ENCODE data around the gene SUGCT. TPM values are rescaled to one million over a fixed set of nuclear protein-coding genes. Genes with fewer than 3 reads are reported as not detected.
"Not testable (repeated sequence)": the region's sequence is repeated elsewhere in the genome, so short reads cannot be mapped to it uniquely, and the experiment has no call there.

Gene SUGCT
- total and polyA plus RNA-seq, 5 donors from 2014 or later: 0.52 to 3.1 (median 1.5) TPM; not detected in 1

DNA sequence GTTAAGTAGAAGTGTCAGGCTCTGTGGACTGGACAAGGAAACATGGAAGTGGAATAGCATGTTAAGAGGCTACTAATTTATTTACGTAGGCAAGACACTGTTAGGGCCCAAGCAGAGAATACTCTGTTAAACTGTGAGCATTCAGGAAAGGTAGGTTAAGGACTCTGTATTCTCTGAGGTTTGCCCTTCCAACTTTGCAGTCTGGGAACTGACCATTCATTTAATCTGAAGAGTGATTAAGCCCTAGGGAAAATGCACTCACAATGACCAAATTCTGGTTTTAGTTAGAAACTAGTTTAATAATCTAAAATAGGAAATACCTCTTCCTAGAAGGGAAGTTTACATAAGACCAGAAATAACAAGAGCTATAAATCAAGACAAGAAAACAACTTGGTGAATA lies 266.6 kb downstream of the SUGCT start:
- no peak for DNase-seq
- Histone ChIP-seq H3K27me3 (ENCODE audit: control insufficient read depth, insufficient read depth, low read length) (no peaks in the 10 kb centered on the region), H3K27ac (ENCODE audit: insufficient read depth, low read length, poor library complexity, severe bottlenecking) (no peak overlapping the region), H3K4me3 (ENCODE audit: low read depth, low read length) (no peak overlapping the region), H3K9me3 (ENCODE audit: control insufficient read depth in 2 of 2, low read length in 2 of 2) (no peaks in the 10 kb centered on the region), H3K36me3 (ENCODE audit: control insufficient read depth, insufficient read depth, low read length) (no peaks in the 10 kb centered on the region), H3K4me1 (ENCODE audit: control insufficient read depth, insufficient read depth, low read length, poor library complexity, severe bottlenecking) (no peaks in the 10 kb centered on the region)
- Mint-ChIP-seq H3K4me3 (no peak overlapping the region), H3K9me3 (peaks cover 0 to 5% (median 2%) of the 10 kb centered on the region in 7 donors), H3K27ac (no peak overlapping the region), H3K27me3 (no peaks in the 10 kb centered on the region), H3K36me3 (no peaks in the 10 kb centered on the region), H3K4me1 (no peaks in the 10 kb centered on the region)
- ATAC-seq (ENCODE audit: low read depth in 2 of 2): no peak

DNA sequence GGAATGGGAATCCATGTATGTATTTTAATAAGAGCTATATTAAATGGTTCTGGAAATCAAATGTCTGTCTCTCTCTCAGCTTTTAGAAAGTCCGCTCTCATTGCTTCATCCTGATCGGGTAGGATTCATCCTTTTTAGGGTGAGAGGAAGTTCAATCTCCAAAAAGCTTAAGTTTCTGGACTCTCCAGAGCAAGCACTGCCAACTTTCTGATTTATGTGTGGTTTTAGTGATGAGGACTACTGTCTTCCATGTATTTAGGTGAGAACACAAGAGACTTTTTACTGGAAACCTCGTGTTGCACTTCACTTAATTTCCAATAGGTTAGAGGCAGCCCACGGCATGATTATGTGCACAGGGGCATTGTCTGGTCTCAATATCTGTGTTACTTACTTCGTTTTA lies 267.9 kb downstream of the SUGCT start:
- H3K4me3 ChIP-seq (ENCODE audit: low read depth, low read length): no peak overlapping the region
- H3K4me1 ChIP-seq (ENCODE audit: control insufficient read depth, insufficient read depth, low read length, poor library complexity, severe bottlenecking): no peaks in the 10 kb centered on the region
- ATAC-seq (ENCODE audit: low read depth in 2 of 2) (no peak), DNase-seq (no peak)
- H3K27me3 Mint-ChIP-seq: no peaks in the 10 kb centered on the region
- H3K9me3 ChIP-seq (ENCODE audit: control insufficient read depth in 2 of 2, low read length in 2 of 2): no peaks in the 10 kb centered on the region
- no peak overlapping the region for H3K27ac ChIP-seq (ENCODE audit: insufficient read depth, low read length, poor library complexity, severe bottlenecking)
- no peaks in the 10 kb centered on the region for H3K4me1 Mint-ChIP-seq
- peaks cover 0 to 5% (median 0%) of the 10 kb centered on the region in 7 donors for H3K9me3 Mint-ChIP-seq
- no peaks in the 10 kb centered on the region for H3K27me3 ChIP-seq (ENCODE audit: control insufficient read depth, insufficient read depth, low read length)
- H3K36me3 ChIP-seq (ENCODE audit: control insufficient read depth, insufficient read depth, low read length): no peaks in the 10 kb centered on the region
- H3K4me3 Mint-ChIP-seq: no peak overlapping the region
- H3K27ac Mint-ChIP-seq: no peak overlapping the region
- no peaks in the 10 kb centered on the region for H3K36me3 Mint-ChIP-seq

GRCh38 chr7:40403703-40404476 lies 269.1 kb downstream of the SUGCT start:
- no peaks in the 10 kb centered on the region for H3K36me3 ChIP-seq (ENCODE audit: control insufficient read depth, insufficient read depth, low read length)
- Mint-ChIP-seq H3K4me3 (no peak overlapping the region), H3K36me3 (no peaks in the 10 kb centered on the region), H3K4me1 (no peaks in the 10 kb centered on the region), H3K27ac (no peak overlapping the region), H3K9me3 (peaks cover 0 to 6% (median 0%) of the 10 kb centered on the region in 7 donors), H3K27me3 (no peaks in the 10 kb centered on the region)
- H3K4me1 ChIP-seq (ENCODE audit: control insufficient read depth, insufficient read depth, low read length, poor library complexity, severe bottlenecking): no peaks in the 10 kb centered on the region
- H3K4me3 ChIP-seq (ENCODE audit: low read depth, low read length): no peak overlapping the region
- H3K27ac ChIP-seq (ENCODE audit: insufficient read depth, low read length, poor library complexity, severe bottlenecking): no peak overlapping the region
- ATAC-seq (ENCODE audit: low read depth in 2 of 2): no peak
- H3K9me3 ChIP-seq (ENCODE audit: control insufficient read depth in 2 of 2, low read length in 2 of 2): no peaks in the 10 kb centered on the region
- no peak for DNase-seq
- no peaks in the 10 kb centered on the region for H3K27me3 ChIP-seq (ENCODE audit: control insufficient read depth, insufficient read depth, low read length)

DNA sequence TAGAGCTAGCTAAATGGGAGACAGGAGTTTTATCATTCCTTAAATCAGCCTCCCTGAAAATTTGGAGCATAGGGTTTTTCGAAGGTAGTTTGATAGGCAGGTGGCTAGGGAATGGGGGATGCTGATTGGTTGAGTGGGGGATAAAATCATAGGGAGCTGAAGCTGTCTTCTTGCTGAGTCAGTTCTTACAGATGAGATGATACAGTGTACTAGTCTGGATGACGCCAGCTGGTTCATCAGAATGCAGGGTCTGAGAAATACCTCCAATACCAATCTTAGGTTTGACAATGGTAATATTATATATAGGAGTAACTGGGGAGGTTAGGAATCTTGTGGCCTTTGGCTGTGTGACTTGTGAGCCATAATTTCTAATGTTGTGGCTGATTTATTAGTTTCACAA lies 271.2 kb downstream of the SUGCT start:
- peaks cover 0 to 6% (median 0%) of the 10 kb centered on the region in 7 donors for H3K9me3 Mint-ChIP-seq
- Histone ChIP-seq H3K27ac (ENCODE audit: insufficient read depth, low read length, poor library complexity, severe bottlenecking) (no peak overlapping the region), H3K4me3 (ENCODE audit: low read depth, low read length) (no peak overlapping the region), H3K9me3 (ENCODE audit: control insufficient read depth in 2 of 2, low read length in 2 of 2) (no peaks in the 10 kb centered on the region), H3K36me3 (ENCODE audit: control insufficient read depth, insufficient read depth, low read length) (no peaks in the 10 kb centered on the region), H3K4me1 (ENCODE audit: control insufficient read depth, insufficient read depth, low read length, poor library complexity, severe bottlenecking) (no peaks in the 10 kb centered on the region), H3K27me3 (ENCODE audit: control insufficient read depth, insufficient read depth, low read length) (no peaks in the 10 kb centered on the region)
- ATAC-seq (ENCODE audit: low read depth in 2 of 2): no peak
- H3K27ac Mint-ChIP-seq: no peak overlapping the region
- no peaks in the 10 kb centered on the region for H3K27me3 Mint-ChIP-seq
- H3K36me3 Mint-ChIP-seq: no peaks in the 10 kb centered on the region
- no peaks in the 10 kb centered on the region for H3K4me1 Mint-ChIP-seq
- no peak overlapping the region for H3K4me3 Mint-ChIP-seq
- no peak for DNase-seq

GRCh38 chr7:40412323-40412722 lies 277.5 kb downstream of the SUGCT start:
- H3K27ac Mint-ChIP-seq: no peak overlapping the region
- H3K4me3 Mint-ChIP-seq: no peak overlapping the region
- no peaks in the 10 kb centered on the region for H3K27me3 ChIP-seq (ENCODE audit: control insufficient read depth, insufficient read depth, low read length)
- DNase-seq (no peak), ATAC-seq (ENCODE audit: low read depth in 2 of 2) (no peak)
- H3K36me3 Mint-ChIP-seq: peaks cover 4% of the 10 kb centered on the region
- H3K27ac ChIP-seq (ENCODE audit: insufficient read depth, low read length, poor library complexity, severe bottlenecking): no peak overlapping the region
- no peaks in the 10 kb centered on the region for H3K4me1 ChIP-seq (ENCODE audit: control insufficient read depth, insufficient read depth, low read length, poor library complexity, severe bottlenecking)
- H3K4me1 Mint-ChIP-seq: no peaks in the 10 kb centered on the region
- H3K36me3 ChIP-seq (ENCODE audit: control insufficient read depth, insufficient read depth, low read length): no peaks in the 10 kb centered on the region
- no peak overlapping the region for H3K4me3 ChIP-seq (ENCODE audit: low read depth, low read length)
- no peaks in the 10 kb centered on the region for H3K9me3 ChIP-seq (ENCODE audit: control insufficient read depth in 2 of 2, low read length in 2 of 2)
- H3K27me3 Mint-ChIP-seq: no peaks in the 10 kb centered on the region
- peaks cover 0 to 5% (median 2%) of the 10 kb centered on the region in 7 donors for H3K9me3 Mint-ChIP-seq

DNA sequence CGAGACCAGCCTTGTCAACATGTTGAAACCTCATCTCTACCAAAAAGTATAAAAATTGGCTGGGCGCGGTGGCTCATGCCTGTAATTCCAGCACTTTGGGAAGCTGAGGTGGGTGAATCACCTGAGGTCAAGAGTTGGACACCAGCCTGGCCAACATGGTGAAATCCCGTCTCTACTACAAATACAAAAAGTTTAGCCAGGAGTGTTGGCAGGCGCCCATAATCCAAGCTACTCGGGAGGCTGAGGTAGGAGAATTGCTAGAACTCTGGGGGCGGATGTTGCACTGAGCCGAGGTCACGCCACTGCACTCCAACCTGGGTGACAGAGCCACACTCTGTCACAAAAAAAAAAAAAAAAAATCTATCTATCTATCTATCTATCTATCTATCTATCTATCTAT lies 279.9 kb downstream of the SUGCT start:
- H3K27ac Mint-ChIP-seq; H3K36me3 ChIP-seq (ENCODE audit: control insufficient read depth, insufficient read depth, low read length); H3K4me1 Mint-ChIP-seq; H3K9me3 ChIP-seq (ENCODE audit: control insufficient read depth in 2 of 2, low read length in 2 of 2); H3K4me1 ChIP-seq (ENCODE audit: control insufficient read depth, insufficient read depth, low read length, poor library complexity, severe bottlenecking); H3K4me3 ChIP-seq (ENCODE audit: low read depth, low read length); DNase-seq; H3K36me3 Mint-ChIP-seq; H3K9me3 Mint-ChIP-seq; ATAC-seq (ENCODE audit: low read depth in 2 of 2); H3K27ac ChIP-seq (ENCODE audit: insufficient read depth, low read length, poor library complexity, severe bottlenecking); H3K4me3 Mint-ChIP-seq; H3K27me3 Mint-ChIP-seq; H3K27me3 ChIP-seq (ENCODE audit: control insufficient read depth, insufficient read depth, low read length): not testable (repeated sequence)

GRCh38 chr7:40418448-40418847 lies 283.6 kb downstream of the SUGCT start:
- Histone ChIP-seq H3K27ac (ENCODE audit: insufficient read depth, low read length, poor library complexity, severe bottlenecking) (no peak overlapping the region), H3K9me3 (ENCODE audit: control insufficient read depth in 2 of 2, low read length in 2 of 2) (no peaks in the 10 kb centered on the region), H3K36me3 (ENCODE audit: control insufficient read depth, insufficient read depth, low read length) (no peaks in the 10 kb centered on the region), H3K27me3 (ENCODE audit: control insufficient read depth, insufficient read depth, low read length) (no peaks in the 10 kb centered on the region), H3K4me1 (ENCODE audit: control insufficient read depth, insufficient read depth, low read length, poor library complexity, severe bottlenecking) (no peaks in the 10 kb centered on the region), H3K4me3 (ENCODE audit: low read depth, low read length) (no peak overlapping the region)
- DNase-seq (no peak), ATAC-seq (ENCODE audit: low read depth in 2 of 2) (no peak)
- Mint-ChIP-seq H3K36me3 (no peaks in the 10 kb centered on the region), H3K4me1 (no peaks in the 10 kb centered on the region), H3K27ac (peak overlapping the region in 1 of 3 donors; percentile 52), H3K4me3 (no peak overlapping the region), H3K27me3 (no peaks in the 10 kb centered on the region), H3K9me3 (peaks cover 0 to 2% (median 0%) of the 10 kb centered on the region in 7 donors)

DNA sequence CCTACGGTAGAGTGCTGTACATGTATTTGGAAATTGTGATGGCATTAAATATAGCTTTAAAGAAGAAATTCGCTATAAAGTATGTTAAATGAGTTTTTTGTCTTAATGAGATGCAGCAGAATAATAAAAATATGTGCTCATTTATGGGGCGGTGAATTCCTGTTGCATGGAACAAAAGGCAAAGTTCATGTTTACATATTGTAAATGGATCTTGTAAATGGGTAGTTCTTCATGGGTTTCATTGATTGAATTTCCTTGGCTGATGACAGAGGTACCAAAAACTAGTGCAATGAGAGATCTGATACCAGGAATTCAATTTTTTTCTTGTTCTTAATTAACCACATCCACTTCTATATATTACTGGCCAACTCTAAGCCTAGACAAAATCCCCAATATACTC lies 284.2 kb downstream of the SUGCT start:
- H3K9me3 Mint-ChIP-seq: peaks cover 0 to 2% (median 0%) of the 10 kb centered on the region in 7 donors
- Histone ChIP-seq H3K36me3 (ENCODE audit: control insufficient read depth, insufficient read depth, low read length) (no peaks in the 10 kb centered on the region), H3K27me3 (ENCODE audit: control insufficient read depth, insufficient read depth, low read length) (no peaks in the 10 kb centered on the region), H3K9me3 (ENCODE audit: control insufficient read depth in 2 of 2, low read length in 2 of 2) (no peaks in the 10 kb centered on the region), H3K4me1 (ENCODE audit: control insufficient read depth, insufficient read depth, low read length, poor library complexity, severe bottlenecking) (no peaks in the 10 kb centered on the region), H3K27ac (ENCODE audit: insufficient read depth, low read length, poor library complexity, severe bottlenecking) (no peak overlapping the region), H3K4me3 (ENCODE audit: low read depth, low read length) (no peak overlapping the region)
- H3K27ac Mint-ChIP-seq: no peak overlapping the region
- H3K4me3 Mint-ChIP-seq: no peak overlapping the region
- no peaks in the 10 kb centered on the region for H3K4me1 Mint-ChIP-seq
- DNase-seq: no peak
- no peaks in the 10 kb centered on the region for H3K27me3 Mint-ChIP-seq
- no peak for ATAC-seq (ENCODE audit: low read depth in 2 of 2)
- H3K36me3 Mint-ChIP-seq: no peaks in the 10 kb centered on the region

All from CD4-positive, CD25-positive, alpha-beta regulatory T cell (primary cell).